GM04503 (cell line): ENCODE measurements around the gene SCAMP5.

Experiments used
- DNase-seq: peaks from one replicate; pipeline ENCODE4 v3.0.0-alpha.2; 2012; ENCODE audit warnings: low read depth

SCAMP5 gene

GRCh38 chr15:75048394-75048793 is 53.0 kb downstream of the SCAMP5 start:
- no peak for DNase-seq

GRCh38 chr15:75049392-75049791 is 54.0 kb downstream of the SCAMP5 start:
- DNase-seq = no peak

- DNase-seq = no peak
Measured at GRCh38 chr15:75050283-75050682, 54.9 kb downstream of the SCAMP5 start.

- DNase-seq = no peak
Measured at GRCh38 chr15:75051191-75051608, 55.8 kb downstream of the SCAMP5 start.

- DNase-seq = no peak
Measured at GRCh38 chr15:75051711-75052110, 56.3 kb downstream of the SCAMP5 start.

- no peak for DNase-seq
Measured at GRCh38 chr15:75052972-75053747, 57.8 kb downstream of the SCAMP5 start.

- no peak for DNase-seq
Measured at GRCh38 chr15:75053748-75054125, 58.4 kb downstream of the SCAMP5 start.

- no peak for DNase-seq
Measured at GRCh38 chr15:75054172-75054897, 59.0 kb downstream of the SCAMP5 start.

GRCh38 chr15:75056036-75056435 is 60.7 kb downstream of the SCAMP5 start:
- DNase-seq = no peak

- DNase-seq = no peak
Measured at GRCh38 chr15:75058127-75058905, 63.0 kb downstream of the SCAMP5 start.

GRCh38 chr15:75059607-75060006 is 64.2 kb downstream of the SCAMP5 start:
- no peak for DNase-seq

- DNase-seq = no peak
Measured at GRCh38 chr15:75061272-75061671, 65.9 kb downstream of the SCAMP5 start.

GRCh38 chr15:75062706-75063105 is 67.3 kb downstream of the SCAMP5 start:
- no peak for DNase-seq

GRCh38 chr15:75063338-75063737 is 68.0 kb downstream of the SCAMP5 start:
- DNase-seq = no peak

GRCh38 chr15:75063889-75064288 is 68.5 kb downstream of the SCAMP5 start:
- DNase-seq = no peak

- no peak for DNase-seq
Measured at GRCh38 chr15:75064846-75065245, 69.5 kb downstream of the SCAMP5 start.

- DNase-seq = no peak
Measured at GRCh38 chr15:75065467-75065850, 70.1 kb downstream of the SCAMP5 start.

GRCh38 chr15:75065851-75066509 is 70.6 kb downstream of the SCAMP5 start:
- no peak for DNase-seq

GRCh38 chr15:75067123-75067830 is 71.9 kb downstream of the SCAMP5 start:
- no peak for DNase-seq

GRCh38 chr15:75068748-75069147 is 73.4 kb downstream of the SCAMP5 start:
- DNase-seq = no peak

- no peak for DNase-seq
Measured at GRCh38 chr15:75069301-75069925, 74.0 kb downstream of the SCAMP5 start.
